Cortex of kidney (tissue), 1 donor: ENCODE results near the gene ANKS1A.

Experiments used
- DNase-seq: peaks from one replicate; lab custom pipeline; 2025; lab: John Stamatoyannopoulos, UW

Gene ANKS1A

DNA sequence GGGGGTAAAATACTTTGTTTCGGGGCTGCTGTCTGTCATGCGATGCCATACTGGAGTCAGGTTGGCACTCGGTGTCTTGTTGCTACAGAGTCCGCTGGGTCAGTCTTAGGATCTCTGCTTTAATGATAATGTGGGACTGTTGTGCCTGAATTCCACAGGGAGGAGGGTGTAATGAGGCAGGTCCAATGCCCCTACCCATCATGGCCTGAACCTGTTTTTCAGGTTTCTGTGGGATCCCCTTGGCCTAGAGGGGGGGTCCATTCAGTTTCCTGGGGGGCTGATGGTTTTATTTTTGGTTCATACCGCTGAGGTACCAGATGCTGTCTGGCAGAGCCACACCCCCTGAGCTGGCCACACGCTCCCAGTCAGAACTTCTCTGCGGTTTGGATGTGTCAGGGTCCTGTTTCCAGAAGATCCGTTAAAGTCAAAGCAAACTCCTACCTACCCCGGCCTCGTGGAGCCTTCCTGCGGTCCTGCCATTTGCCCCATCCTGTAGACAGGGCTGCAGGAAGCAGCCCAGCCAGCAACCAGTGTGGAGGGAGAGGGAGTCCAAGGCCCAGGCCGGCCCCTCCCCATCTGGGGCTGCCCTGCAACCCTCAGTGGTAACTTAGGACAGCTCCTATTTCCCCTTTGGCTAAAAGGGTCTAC, 182.4 kb downstream of the ANKS1A start:
- no peak for DNase-seq

DNA sequence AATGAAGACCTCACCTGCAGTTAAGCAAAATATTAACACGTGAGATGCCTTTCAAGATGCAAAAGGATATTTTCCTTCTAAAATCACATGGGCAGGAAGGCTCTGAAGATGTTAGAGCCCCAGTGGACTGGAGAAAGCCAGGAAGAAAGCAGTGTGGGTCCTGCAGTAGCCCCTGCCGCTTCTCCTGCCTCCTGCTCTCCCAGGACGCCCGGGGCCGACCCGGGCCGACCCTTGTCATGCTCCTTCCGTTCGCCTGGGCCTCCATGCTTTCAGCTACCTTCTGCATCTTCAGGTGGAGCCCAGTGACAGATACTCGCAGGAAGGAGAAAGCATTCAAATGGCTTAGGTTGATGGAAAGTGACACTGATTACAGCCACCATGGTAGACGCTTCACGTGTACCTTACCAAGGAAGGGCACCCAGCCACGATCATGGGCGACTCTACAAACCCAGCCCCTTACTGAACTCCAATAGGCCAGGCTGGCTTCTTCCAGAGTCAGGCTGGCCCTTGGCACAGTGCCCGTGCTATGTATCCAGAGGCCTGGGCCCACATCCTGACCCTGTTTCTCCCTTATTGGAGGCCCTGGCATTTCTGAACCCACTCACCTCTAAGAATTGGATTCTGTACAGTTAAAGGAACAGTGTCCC, 183.1 kb downstream of the ANKS1A start:
- DNase-seq, result no peak

DNA sequence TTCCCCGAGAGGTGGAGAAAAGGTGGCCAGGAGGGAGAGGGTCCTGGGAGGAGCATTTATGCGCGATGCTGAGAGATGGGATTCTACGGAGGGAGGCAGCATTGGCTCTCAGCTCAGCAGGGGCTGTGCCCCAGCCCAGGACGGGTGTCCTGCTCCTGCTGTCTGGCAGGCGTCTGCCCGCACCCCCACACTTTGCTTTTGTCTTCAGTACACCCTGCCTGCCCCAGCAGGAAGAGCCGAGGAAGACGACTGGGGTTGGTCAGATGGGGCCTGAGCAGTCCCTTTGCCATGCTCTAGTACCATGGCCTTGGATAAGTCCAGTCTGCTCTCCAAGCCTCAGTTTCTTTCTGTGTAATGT, 183.6 kb downstream of the ANKS1A start:
- no peak for DNase-seq

DNA sequence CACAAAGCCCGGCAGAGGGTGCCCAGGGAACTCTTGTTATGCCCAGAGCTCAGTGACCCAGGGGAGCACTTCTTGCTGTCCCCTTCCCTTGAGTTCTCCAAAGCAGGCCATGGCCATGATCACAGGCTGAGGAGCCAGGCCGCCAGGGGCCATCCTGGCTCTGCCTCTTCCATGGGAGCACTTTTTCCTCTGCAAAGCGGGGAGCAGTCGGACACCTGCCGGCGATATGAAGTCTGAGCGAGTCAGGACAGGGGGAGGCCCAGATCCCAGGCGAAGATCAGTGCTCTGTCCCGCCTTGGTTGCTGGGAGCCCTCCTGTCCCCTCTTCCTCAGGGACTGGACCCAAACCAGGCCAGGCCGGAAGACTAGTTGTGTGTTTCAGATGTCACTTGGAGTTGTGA, 184.2 kb downstream of the ANKS1A start:
- no peak for DNase-seq

DNA sequence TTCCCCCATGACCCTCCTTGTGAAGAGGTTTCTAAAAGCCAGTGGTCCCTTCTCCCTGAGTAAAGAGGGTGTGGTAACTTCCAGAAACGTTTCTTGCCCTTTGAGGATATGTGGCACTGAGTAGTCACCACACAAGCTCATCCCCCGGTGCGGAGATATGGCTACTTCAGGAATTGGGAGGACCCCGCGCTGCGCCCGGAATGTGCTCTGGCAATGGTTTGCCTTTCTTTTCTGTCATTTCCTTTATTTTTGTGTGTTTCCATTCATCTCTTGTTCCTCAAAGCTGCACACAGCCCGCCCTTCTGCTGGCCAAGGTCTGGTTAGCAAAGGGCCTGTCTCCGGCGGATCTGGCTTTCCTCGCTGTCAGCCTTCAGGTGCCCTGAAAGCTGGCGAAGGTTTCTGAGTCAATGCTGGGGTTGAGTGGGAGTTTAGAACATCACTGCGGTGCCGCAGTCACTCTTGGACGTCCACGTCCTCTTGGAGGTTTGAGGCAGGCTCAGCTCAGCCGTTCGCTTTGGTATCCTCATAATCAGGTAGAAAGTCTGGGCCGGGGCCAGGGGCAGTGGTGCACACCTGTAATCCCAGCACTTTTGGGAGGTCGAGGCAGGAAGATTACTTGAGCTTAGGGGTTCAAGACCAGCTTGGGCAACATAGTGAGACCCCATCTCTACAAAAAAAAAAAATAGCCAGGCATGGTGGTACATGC, 184.9 kb downstream of the ANKS1A start:
- DNase-seq, result no peak

DNA sequence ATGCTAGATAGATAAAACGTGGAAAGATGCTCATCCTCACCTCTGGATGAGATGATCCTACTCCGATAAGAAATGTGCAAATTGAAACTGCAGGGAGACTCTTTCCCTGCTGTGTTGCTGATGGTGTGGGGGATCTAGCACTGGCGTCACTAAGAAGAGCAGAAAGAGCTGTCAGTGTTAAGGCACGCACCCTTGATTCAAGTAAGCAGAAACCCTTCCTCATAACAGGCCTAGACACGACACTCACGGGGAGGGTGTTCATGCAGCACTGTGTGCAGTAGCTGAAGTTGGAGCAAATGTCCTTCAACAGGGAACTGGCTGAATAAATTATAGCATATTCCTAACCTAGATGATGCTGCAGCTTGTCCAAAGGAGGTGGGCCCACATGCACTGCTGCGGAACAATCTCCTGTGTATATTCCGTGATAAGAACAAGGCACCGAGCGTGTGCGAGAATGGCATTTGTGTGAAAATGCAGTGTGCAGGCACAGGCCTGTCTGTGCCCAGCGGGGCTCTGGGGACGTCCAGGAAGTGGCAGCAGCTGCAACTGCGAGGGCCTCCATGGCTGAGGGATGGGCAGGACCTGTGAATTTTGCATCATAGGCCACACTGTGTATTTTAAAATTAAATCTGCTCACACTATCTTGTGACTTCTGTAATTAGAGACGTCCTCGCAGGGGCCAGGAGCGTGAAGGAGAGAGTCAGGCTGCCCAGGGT, 188.1 kb downstream of the ANKS1A start:
- DNase-seq, result no peak

DNA sequence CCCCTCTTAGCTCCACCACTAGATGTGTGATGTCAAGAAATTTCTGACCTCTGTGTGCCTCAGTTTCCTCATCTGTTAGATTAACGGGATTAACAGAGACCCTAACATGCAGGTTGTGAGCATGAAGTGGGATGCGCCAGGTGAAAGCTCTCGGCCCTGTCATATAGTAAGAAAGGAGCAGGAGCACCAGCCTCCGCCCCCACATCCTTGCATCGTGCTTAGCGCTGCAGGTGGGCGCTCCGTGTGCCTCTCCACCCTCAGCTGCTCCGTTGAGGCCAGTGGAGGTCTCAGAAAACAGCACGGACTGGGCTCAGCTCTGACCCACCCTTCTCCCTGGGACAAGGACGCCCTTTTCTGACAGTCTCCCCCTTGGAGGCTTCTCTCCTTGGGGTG, 188.7 kb downstream of the ANKS1A start:
- DNase-seq, result no peak

DNA sequence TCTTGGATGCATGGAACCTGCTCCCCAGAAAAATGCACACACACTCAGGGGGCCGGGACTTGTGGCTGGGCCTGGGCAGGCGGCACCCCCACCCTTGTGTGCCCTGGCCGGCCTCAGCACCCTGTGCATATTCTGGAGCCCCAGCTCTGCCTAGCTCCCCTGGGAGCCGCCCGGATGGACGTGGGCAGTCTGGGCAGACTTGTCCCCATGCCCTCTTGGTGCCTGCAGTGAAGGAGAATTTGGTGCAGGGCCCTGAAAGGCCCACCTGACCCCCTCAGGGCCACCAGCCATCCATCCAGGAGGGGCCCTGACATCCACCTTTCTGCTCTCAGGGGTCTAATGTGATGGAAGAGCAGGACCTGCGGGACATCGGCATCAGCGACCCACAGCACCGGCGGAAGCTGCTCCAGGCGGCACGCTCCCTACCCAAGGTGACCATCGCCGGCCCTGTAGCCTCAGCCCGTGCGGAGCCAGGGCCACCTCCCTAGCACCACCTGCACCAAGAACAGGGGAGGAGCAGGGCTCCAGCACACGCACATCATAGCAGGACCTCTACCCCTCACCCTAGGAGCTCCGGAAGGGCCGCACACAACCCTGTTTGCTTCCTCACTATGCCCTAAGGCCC, 189.3 kb downstream of the ANKS1A start:
- DNase-seq, result no peak

DNA sequence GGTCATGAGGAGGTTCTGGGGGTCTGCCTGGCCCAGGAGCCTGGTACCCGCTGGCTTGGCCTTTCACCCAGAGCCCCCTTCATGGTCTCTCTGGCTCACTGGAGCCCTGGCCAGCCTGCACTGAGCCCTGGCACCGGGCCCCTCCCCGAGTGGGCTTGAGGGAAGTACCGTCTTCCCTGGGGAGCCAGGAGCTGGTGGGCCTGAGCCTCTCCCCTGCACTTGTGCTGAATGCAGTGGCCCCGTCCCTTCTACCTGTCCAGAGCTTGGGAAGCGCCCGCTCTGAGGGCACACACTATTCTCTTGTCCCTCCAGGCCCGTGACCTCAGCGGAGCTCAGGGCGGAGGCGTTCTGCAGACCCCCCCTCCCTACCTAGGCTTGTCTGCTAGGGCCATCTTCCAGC, 189.8 kb downstream of the ANKS1A start:
- DNase-seq, result no peak

DNA sequence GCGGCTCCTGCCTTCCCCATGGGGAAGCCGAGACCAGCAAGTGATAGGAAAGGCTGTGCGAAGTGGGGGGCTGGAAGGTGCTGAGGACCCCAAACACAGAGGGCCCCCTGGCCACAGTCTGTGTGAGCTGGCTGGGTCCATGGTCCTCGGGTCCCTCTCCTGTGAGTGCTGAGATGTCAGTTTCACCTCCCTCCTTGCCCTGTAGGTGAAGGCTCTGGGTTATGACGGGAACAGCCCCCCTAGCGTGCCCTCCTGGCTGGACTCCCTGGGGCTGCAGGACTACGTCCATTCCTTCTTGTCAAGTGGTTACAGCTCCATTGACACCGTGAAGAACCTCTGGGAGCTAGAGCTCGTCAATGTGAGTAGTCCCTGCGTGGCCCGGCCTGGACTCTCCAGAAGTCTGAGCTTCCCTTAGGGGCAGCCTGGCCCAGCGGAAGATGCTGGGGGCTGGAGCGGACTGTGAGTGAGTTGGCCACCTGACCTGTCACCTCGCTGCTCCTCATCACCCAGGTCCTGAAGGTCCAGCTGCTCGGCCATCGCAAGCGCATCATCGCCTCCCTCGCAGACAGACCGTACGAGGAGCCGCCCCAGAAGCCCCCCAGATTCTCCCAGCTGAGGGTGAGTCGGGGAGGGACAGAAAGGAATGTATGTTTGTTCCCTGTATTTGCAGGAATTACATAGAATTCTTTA, 190.4 kb downstream of the ANKS1A start:
- DNase-seq, result no peak

DNA sequence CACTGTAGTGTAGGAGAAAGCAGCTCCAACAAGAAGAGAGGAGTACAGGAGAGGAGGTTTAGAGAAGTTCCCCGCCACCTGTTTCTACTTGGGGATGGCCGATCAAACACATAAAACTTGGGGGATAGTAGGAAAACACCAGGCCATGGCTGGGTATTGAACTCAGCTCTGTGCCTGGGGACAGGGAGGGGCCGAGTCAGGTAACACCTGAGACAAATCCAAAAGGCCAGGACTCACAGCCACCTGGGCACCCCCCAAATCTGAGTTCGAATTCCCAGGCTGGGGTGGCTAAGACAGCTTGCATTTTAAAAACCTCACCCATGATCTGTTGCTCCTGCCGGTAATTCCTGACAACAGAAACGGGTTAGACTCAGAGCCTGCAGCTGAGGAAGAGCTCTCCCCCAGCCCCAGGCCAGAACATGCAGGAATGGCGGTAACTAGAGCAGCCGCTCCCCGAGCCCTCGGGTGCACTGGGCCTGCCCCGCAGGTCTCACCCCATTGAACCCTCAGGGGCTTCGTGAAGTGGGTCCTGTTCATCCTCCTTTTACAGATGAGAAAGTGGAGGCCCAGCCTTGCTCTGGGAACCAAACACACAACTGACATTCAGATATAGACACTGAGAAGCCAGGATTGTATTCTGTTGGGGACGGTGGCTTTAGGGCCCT, 191.1 kb downstream of the ANKS1A start:
- no peak for DNase-seq

DNA sequence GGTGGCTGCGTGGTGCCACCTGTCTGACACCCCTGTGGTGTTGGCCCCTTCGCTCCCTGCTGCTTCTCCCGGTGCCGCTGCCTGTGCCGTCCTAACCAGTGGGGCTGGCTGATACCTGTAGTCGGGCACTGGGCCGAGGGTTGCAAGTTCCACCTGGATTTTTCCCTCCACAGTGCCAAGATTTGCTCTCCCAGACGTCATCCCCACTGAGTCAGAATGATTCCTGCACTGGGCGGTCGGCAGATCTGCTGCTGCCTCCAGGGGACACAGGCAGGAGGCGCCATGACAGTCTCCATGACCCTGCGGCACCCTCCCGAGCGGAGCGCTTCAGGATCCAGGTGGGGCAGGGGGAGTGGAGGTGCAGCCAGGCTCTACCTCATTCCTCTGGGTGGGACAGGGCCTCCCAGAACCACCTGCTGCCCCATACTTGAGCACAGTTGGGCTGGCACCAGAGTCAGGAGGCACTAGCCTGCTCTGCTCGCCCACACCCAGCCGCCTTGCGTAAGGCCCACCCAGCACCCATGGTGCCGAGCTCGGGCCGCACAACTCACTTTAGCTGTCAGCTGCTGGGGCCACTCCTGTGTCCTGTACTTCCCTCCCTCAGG, 191.9 kb downstream of the ANKS1A start:
- no peak for DNase-seq

DNA sequence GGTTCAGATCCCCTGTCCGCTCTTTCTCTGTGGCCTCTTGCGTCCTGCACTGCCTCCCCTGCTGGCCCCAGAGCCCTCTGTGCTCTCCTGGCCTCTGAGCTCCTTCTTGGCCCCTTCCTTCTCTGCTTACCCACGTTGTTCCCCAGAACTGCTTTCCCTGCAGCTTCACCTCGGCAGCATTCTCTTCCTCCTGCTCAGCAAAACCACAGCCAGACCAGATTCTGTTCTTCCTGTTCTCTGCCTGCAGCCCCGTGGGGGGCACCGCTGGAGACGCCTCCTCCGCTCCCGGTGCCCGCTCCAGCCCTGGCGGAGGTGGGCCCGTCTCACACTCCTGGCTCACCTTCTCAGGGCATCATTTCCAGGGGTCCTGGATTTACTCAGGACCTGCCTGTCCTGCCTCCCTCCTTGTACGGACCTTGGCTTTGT, 192.4 kb downstream of the ANKS1A start:
- no peak for DNase-seq

DNA sequence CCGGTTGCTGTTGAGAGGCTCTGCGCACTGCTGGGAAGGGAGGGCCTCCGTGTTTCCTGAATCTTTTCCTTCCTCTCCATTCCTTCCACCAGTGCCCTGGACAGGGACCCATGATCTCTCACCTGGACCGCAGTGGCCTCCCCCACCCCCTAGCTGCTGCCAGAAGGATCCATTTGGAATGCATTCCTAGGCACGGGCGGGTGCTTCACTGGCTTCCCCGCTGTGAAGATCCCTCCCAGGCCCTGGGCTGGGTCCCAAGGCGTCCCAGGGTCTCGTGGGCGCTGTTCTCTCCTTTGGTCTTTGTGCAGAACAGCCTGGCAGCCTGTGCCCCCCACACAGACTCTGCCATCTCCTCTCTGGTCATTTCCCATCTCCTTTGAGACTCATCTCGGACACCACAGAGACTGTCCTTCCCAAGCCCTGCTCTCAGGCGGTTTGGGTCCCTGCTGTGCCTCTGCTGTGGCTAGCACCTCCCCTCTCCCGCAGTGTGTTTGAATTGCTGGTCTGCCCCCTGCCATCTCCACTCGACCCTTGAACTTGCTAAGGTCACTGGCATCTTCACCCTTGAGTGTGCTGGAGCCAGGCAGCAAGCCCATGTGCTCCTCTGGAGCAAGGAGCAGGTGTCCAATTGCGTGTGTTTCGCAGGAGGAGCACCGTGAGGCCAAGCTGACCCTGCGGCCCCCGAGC, 193.1 kb downstream of the ANKS1A start:
- no peak for DNase-seq

DNA sequence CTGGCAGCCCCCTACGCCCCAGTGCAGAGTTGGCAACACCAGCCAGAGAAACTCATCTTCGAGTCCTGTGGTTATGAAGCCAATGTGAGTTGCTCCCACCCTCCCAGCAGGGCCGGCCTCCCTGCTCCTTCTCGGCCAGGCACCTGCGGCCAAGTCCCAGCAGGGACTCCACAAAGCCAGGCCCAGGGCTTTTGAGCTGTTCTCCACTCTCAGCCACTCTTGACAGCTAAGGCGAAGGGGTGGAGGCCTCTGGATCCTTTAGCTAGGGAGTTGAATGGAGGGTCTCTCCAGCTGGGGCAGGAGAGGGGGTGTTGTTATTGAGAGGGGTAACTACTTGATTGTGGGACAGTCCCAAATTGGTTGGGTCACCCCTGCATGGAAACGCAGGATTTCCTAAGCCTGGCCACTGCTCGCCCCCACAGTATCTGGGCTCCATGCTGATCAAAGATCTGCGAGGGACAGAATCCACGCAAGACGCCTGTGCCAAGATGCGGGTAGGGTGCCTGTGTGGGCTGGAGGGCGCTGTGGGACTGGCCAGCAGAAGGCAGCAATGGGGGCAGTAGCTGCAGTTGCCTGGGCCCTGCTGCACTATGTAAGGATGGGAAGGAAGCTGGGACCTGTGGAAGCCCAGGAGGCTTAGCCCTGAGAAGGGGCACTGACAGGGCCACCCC, 193.8 kb downstream of the ANKS1A start:
- no peak for DNase-seq

DNA sequence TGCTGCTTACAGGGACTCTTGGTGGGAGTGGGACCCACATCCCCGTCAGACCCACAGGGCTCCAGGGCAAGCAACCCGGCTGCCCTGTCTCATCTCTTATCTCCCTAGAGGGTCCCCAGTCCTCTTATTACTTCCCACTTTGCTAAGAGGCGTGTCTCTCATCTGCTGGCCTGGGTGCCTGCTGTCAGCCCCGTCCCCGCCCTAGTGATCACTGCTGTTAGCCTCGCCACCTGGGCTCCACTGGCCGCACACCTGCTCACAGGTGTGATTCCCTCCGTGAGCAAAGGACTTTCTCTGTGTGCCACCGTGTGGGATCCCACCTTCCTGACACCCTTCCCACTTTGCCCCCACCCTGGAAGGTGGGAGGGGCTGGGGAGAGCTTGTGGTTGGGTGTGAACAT, 194.5 kb downstream of the ANKS1A start:
- no peak for DNase-seq

DNA sequence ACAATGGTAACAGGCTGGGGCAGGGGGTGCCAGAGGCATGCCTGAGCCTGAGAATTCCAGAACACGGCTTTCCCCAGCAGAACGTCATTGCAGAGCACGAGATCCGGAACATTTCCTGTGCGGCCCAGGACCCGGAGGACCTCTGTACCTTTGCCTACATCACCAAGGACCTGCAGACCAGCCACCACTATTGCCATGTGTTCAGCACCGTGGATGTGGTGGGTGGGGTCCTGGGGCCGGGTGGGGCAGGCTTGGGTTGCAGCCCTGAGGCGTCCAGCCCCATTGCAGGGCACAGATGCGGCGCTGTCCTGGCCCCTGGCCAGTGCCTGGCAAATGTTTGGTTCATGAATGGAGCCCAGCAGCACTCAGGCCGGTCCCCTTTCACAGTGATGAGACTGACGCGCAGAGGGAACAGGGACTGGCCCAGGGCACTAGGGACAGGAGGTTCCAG, 195.0 kb downstream of the ANKS1A start:
- DNase-seq, result no peak

DNA sequence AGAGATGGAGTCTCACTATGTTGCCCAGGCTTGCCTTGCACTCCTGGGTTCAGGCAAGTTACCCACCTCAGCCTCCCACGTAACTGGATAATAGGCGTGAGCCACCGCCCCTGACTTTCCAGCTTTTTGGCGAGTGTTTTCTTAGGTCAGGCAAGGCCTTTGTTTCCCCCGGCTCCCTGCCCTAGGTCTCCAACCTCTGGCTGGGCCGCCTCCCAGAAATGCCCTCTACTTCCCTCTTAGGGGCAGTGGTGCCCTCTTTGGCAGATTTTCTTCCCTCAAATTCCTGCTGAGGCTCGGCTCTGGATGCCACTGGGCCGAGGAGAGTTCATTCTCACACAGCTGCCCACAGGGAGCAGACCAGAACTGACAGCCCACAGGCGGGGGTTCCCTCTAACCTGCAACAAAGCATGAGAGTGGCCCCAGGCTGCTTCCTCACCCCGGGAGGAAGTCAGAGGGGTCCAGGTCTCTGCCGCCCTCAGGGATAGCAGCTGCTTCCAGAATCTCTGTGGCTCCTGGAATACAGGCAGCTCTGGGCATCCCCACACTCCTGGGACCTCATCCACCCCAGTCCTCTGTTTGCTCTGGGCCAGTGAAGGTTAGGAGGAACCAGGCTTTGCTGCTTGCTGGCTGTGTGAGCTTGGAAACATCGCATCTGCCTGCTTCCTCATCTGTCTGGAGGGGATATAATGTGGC, 195.6 kb downstream of the ANKS1A start:
- no peak for DNase-seq
